H1 (cell line): Measurements from ENCODE around the gene PI4KA. TPM values are rescaled to one million over a fixed set of nuclear protein-coding genes. Genes with fewer than 3 reads are reported as not detected.

Source experiments
- CTCF ChIA-PET: fragments of 300-600 bp; sonication (Branson Sonifier 250); formaldehyde crosslinking; loops from one replicate; lab custom pipeline; 2021; ENCODE audit not compliant: partially characterized antibody; lab: Charles Lee
- POLR2A ChIA-PET: fragments of 300-600 bp; sonication (Branson Sonifier 250); formaldehyde crosslinking; loops from one replicate; lab custom pipeline; 2021; ENCODE audit warnings: inconsistent platforms; ENCODE audit not compliant: partially characterized antibody; lab: Charles Lee
- DNase-seq, 2 experiments: peaks; one replicate each; pipeline versions ENCODE4 v3.0.0 to v3.0.0-alpha.2; 2010 to 2022; ENCODE audit warnings: low spot score in 2 of 2, low read depth in 1 of 2, mixed read lengths in 1 of 2
- FAIRE-seq: peaks from 2 replicates; lab custom pipeline; 2011; peaks lifted over from hg19 to GRCh38; lab: Jason Lieb, UNC
- H2AFZ ChIP-seq: 2 replicates; pipeline ENCODE4 v1.8.1; 2012; ENCODE audit warnings: low read length, inconsistent platforms
- H2AK5ac ChIP-seq: 2 replicates; pipeline ENCODE4 v1.6.1; 2013; ENCODE audit warnings: low read depth, low read length
- H2BK120ac ChIP-seq: replicated peaks from 2 replicates; pipeline ENCODE3; 2013; ENCODE audit warnings: low read depth, low read length, inconsistent platforms
- H2BK12ac ChIP-seq: 2 replicates; pipeline ENCODE4 v1.6.1; 2013; ENCODE audit warnings: low read depth, low read length
- H2BK15ac ChIP-seq: 2 replicates; pipeline ENCODE4 v1.6.1; 2013; ENCODE audit warnings: low read length
- H2BK20ac ChIP-seq: 2 replicates; pipeline ENCODE4 v1.6.1; 2013; ENCODE audit warnings: low read length
- H2BK5ac ChIP-seq: 2 replicates; pipeline ENCODE4 v1.6.1; 2013; ENCODE audit warnings: low read depth, low read length
- H3K14ac ChIP-seq: 2 replicates; pipeline ENCODE4 v1.6.1; 2013; ENCODE audit warnings: inconsistent platforms; ENCODE audit not compliant: insufficient read length
- H3K18ac ChIP-seq: 2 replicates; pipeline ENCODE4 v1.6.1; 2013; ENCODE audit warnings: low read length; ENCODE audit errors: extremely low read depth
- H3K23ac ChIP-seq: 2 replicates; pipeline ENCODE4 v1.6.1; 2013; ENCODE audit warnings: inconsistent platforms; ENCODE audit not compliant: insufficient read length
- H3K23me2 ChIP-seq: 2 replicates; pipeline ENCODE4 v1.6.1; 2013; ENCODE audit warnings: low read depth, low read length
- H3K27ac ChIP-seq: 2 replicates; pipeline ENCODE4 v1.6.1; 2011; ENCODE audit warnings: low read depth, low read length, inconsistent platforms
- H3K27me3 ChIP-seq, 4 experiments: replicated peaks in 1 of 4; 1 replicate in 1 of 4; 2 replicates in 3 of 4; pipeline versions ENCODE4 v1.6.1 to v1.8.1; 2011 to 2013; ENCODE audit warnings: low read length in 3 of 4, mild to moderate bottlenecking in 3 of 4, inconsistent platforms in 2 of 4, mixed read lengths in 2 of 4, moderate library complexity in 1 of 4; ENCODE audit not compliant: control insufficient read depth in 3 of 4, insufficient read depth in 3 of 4; ENCODE audit errors: extremely low read depth in 1 of 4
- H3K36me3 ChIP-seq, 4 experiments: 2 replicates each; pipeline versions ENCODE4 v1.6.1 to v1.8.1; 2011 to 2013; ENCODE audit warnings: mild to moderate bottlenecking in 4 of 4, low read length in 3 of 4, moderate library complexity in 2 of 4, control low read depth in 1 of 4, inconsistent platforms in 1 of 4; ENCODE audit not compliant: insufficient read depth in 4 of 4, control insufficient read depth in 2 of 4
- H3K4ac ChIP-seq: replicated peaks from 2 replicates; pipeline ENCODE3; 2013; ENCODE audit warnings: low read length, low read depth, mixed read lengths, inconsistent platforms; ENCODE audit not compliant: insufficient read length
- H3K4me1 ChIP-seq, 4 experiments: replicated peaks in 1 of 4; 1 replicate in 1 of 4; 2 replicates in 3 of 4; pipeline versions ENCODE4 v1.6.1 to v1.8.1; 2011 to 2013; ENCODE audit warnings: low read length in 3 of 4, inconsistent platforms in 2 of 4, mixed read lengths in 1 of 4; ENCODE audit not compliant: insufficient read depth in 4 of 4, control insufficient read depth in 3 of 4
- H3K4me2 ChIP-seq, 2 experiments: 2 replicates each; pipeline versions ENCODE4 v1.6.1 to v1.8.1; 2011 to 2013; ENCODE audit warnings: low read depth in 2 of 2, low read length in 2 of 2, control low read depth in 1 of 2, inconsistent platforms in 1 of 2, mild to moderate bottlenecking in 1 of 2; ENCODE audit not compliant: insufficient read depth in 1 of 2
- H3K4me3 ChIP-seq, 4 experiments: fragments of 200-600, 300-600 bp in 1 of 4; sonication (generic), shearing (Covaris generic), sonication (Bioruptor Twin) in 1 of 4; 2 replicates each; pipeline versions ENCODE4 v1.5.1 to v1.8.1; 2011 to 2016; ENCODE audit warnings: low read length in 4 of 4, low read depth in 3 of 4, control low read depth in 2 of 4, inconsistent platforms in 2 of 4, mild to moderate bottlenecking in 2 of 4, mixed read lengths in 1 of 4, moderate library complexity in 1 of 4; ENCODE audit not compliant: insufficient read depth in 2 of 4; ENCODE audit errors: extremely low read depth in 1 of 4
- H3K56ac ChIP-seq: replicated peaks from 2 replicates; pipeline ENCODE3; 2013; ENCODE audit warnings: low read depth, mild to moderate bottlenecking, mixed read lengths, low read length, inconsistent platforms; ENCODE audit not compliant: insufficient read length
- H3K79me1 ChIP-seq: 2 replicates; pipeline ENCODE4 v1.6.1; 2013; ENCODE audit warnings: low read depth, low read length, control low read depth
- H3K79me2 ChIP-seq, 2 experiments: 2 replicates each; pipeline versions ENCODE4 v1.6.1 to v1.8.1; 2012 to 2013; ENCODE audit warnings: low read length in 2 of 2, mild to moderate bottlenecking in 2 of 2, inconsistent platforms in 1 of 2; ENCODE audit not compliant: insufficient read depth in 2 of 2, control insufficient read depth in 1 of 2
- H3K9ac ChIP-seq, 4 experiments: replicated peaks in 1 of 4; 1 replicate in 1 of 4; 2 replicates in 3 of 4; pipeline versions ENCODE4 v1.6.1 to v1.8.1; 2011 to 2013; ENCODE audit warnings: low read depth in 3 of 4, low read length in 3 of 4, control low read depth in 2 of 4, mild to moderate bottlenecking in 2 of 4, moderate library complexity in 2 of 4, inconsistent platforms in 1 of 4; ENCODE audit errors: extremely low read depth in 1 of 4
- H3K9me3 ChIP-seq, 2 experiments: 2 replicates each; pipeline versions ENCODE4 v1.6.1 to v1.8.1; 2012 to 2013; ENCODE audit warnings: mild to moderate bottlenecking in 2 of 2, moderate library complexity in 2 of 2, control low read depth in 1 of 2, inconsistent platforms in 1 of 2, low read depth in 1 of 2, low read length in 1 of 2, mixed read lengths in 1 of 2; ENCODE audit not compliant: insufficient read depth in 2 of 2
- H4K20me1 ChIP-seq, 2 experiments: replicated peaks in 1 of 2; 2 replicates each; pipeline versions ENCODE3 to v1.8.1; 2011 to 2013; ENCODE audit warnings: inconsistent platforms in 2 of 2, low read length in 2 of 2, mild to moderate bottlenecking in 1 of 2; ENCODE audit not compliant: insufficient read depth in 2 of 2, control insufficient read depth in 1 of 2
- H4K5ac ChIP-seq: 2 replicates; pipeline ENCODE4 v1.6.1; 2013; ENCODE audit warnings: low read length, low read depth, mixed read lengths, inconsistent platforms; ENCODE audit not compliant: insufficient read length
- H4K8ac ChIP-seq: 2 replicates; pipeline ENCODE4 v1.8.0; 2013; ENCODE audit warnings: mild to moderate bottlenecking, moderate library complexity, low read length, inconsistent platforms; ENCODE audit not compliant: insufficient read depth; ENCODE audit errors: extremely low read depth
- H4K91ac ChIP-seq: replicated peaks from 2 replicates; pipeline ENCODE3; 2013; ENCODE audit warnings: low read length, mixed read lengths, inconsistent platforms; ENCODE audit not compliant: insufficient read length
- CBX5 ChIP-seq: fragments of 300-800, 300-1000 bp; sonication (generic); IDR thresholded peaks from 2 replicates; pipeline ENCODE4 v1.7.1; 2016; ENCODE audit warnings: antibody characterized with exemption, low read length, low read depth
- CEBPB ChIP-seq: IDR thresholded peaks from 2 replicates; pipeline ENCODE4 v1.6.1; 2012; ENCODE audit warnings: low read depth, low read length
- GABPA ChIP-seq: IDR thresholded peaks from 2 replicates; pipeline ENCODE4 v1.6.1; 2011; ENCODE audit warnings: mild to moderate bottlenecking, low read length, moderate library complexity, borderline replicate concordance; ENCODE audit not compliant: insufficient read depth
- HDAC2 ChIP-seq, 2 experiments: fragments of 300-600 bp in 1 of 2; sonication (generic) in 1 of 2; IDR thresholded peaks; 2 replicates each; pipeline ENCODE4 v1.6.1; 2011 to 2012; ENCODE audit warnings: low read depth in 2 of 2, low read length in 2 of 2, mild to moderate bottlenecking in 2 of 2, moderate library complexity in 2 of 2, borderline replicate concordance in 1 of 2, inconsistent platforms in 1 of 2
- JUN ChIP-seq: IDR thresholded peaks from 2 replicates; pipeline ENCODE4 v1.6.1; 2011; ENCODE audit warnings: low read depth, mild to moderate bottlenecking, improper control_type of control experiment, low read length
- PHF8 ChIP-seq: fragments of 200-600 bp; sonication (generic); conservative IDR thresholded peaks from 2 replicates; pipeline ENCODE4 v1.7.1; 2012; ENCODE audit warnings: low read depth, mild to moderate bottlenecking, inconsistent platforms, low read length, moderate library complexity
- RNF2 ChIP-seq: fragments of 200-900, 300-1000 bp; sonication (generic); IDR thresholded peaks from 2 replicates; pipeline ENCODE4 v1.7.1; 2016; ENCODE audit warnings: borderline replicate concordance, low read depth, mild to moderate bottlenecking, antibody characterized with exemption, low read length; ENCODE audit not compliant: poor library complexity, severe bottlenecking; ENCODE audit errors: missing control alignments
- SP2 ChIP-seq: IDR thresholded peaks from 2 replicates; pipeline ENCODE4 v1.6.1; 2012; ENCODE audit warnings: mild to moderate bottlenecking, low read length, inconsistent platforms
- TAF1 ChIP-seq: IDR thresholded peaks from 2 replicates; pipeline ENCODE4 v1.6.1; 2011; ENCODE audit warnings: mild to moderate bottlenecking, low read depth, low read length
- whole genome bisulfite sequencing, 2 experiments: shearing (Covaris generic) in 1 of 2; methylation state at CpG; one replicate each; pipeline versions ENCODE4 v1.1.6 to v1.1.7; 2013 to 2015; ENCODE audit warnings: low lambda C conversion rate in 2 of 2, mixed read lengths in 2 of 2, inconsistent platforms in 1 of 2, low coverage in 1 of 2, missing lambda C conversion rate in 1 of 2; ENCODE audit not compliant: insufficient replicate concordance in 2 of 2, insufficient coverage in 1 of 2, insufficient read length in 1 of 2; ENCODE audit errors: extremely low coverage in 1 of 2, missing lambda C conversion rate in 1 of 2; 5-methylcytosine and 5-hydroxymethylcytosine counted together
- polyA plus RNA-seq, 7 experiments: library from polyadenylated mRNA; depleted of rRNA in 3 of 7; stranded (reverse) in 5 of 7; unstranded in 2 of 7; fragments of >200 nt in 5 of 7; fragments of 200-250 nt in 2 of 7; gene quantifications; 1 replicate in 5 of 7; 2 replicates in 1 of 7; 4 replicates in 1 of 7; pipeline versions ENCODE4 v1.2.1 to v1.2.3, GENCODE V29; 2011 to 2013; ENCODE audit warnings: missing spikeins in 2 of 7, mixed read lengths in 2 of 7
- total RNA-seq: library from RNA; stranded (reverse); fragmentation: NEBNext Ultra II Directional; extraction: Animal tissue kit (Norgen Biotek cat#: 25700); gene quantifications from 2 replicates; pipeline ENCODE4 v1.2.1, GENCODE V29; 2021
- TF ChIP-seq, protein P1 (sequence below): IDR thresholded peaks from 2 replicates; pipeline ENCODE4 v1.6.1; 2011; ENCODE audit warnings: low read depth, mild to moderate bottlenecking, low read length; ENCODE audit not compliant: insufficient read depth

Gene PI4KA
- total and polyA plus RNA-seq, 2 of the 8 experiments (the other 6 are each of a cell fraction or from before 2014, with no cell fraction given) = 22.5 to 37.7 TPM

- H3K18ac ChIP-seq = no peak overlapping the region
- H2AK5ac ChIP-seq = no peak overlapping the region
- H3K9ac ChIP-seq = no peak overlapping the region
- TF ChIP-seq, protein P1, sequence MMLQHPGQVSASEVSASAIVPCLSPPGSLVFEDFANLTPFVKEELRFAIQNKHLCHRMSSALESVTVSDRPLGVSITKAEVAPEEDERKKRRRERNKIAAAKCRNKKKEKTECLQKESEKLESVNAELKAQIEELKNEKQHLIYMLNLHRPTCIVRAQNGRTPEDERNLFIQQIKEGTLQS = no peak
- no peak for TF ChIP-seq CBX5
- TF ChIP-seq TAF1 = no peak
- no peak for TF ChIP-seq CEBPB
- no peak for TF ChIP-seq JUN
- no peak for TF ChIP-seq PHF8
- TF ChIP-seq GABPA = no peak
- no peak for TF ChIP-seq HDAC2 (IDR thresholded peaks at IDR 0.05; ENCODE audit: borderline replicate concordance in 1 of 2, low read depth in 2 of 2, low read length in 2 of 2)
- TF ChIP-seq RNF2 = no peak
- TF ChIP-seq SP2 = no peak
- no peak overlapping the region for H3K14ac ChIP-seq
- H2BK12ac ChIP-seq = no peak overlapping the region
- H3K4me2 ChIP-seq = no peak overlapping the region
- WGBS, 2 experiments = 91% methylated on average over 4 of the region's 4 CpGs; no CpG with 5 or more reads in 1 of the 2 experiments
- no peak overlapping the region for H2AFZ ChIP-seq
- POLR2A ChIA-PET = interaction anchor here (1.0 kb wide), 1 partner anchor 32 kb away, joined by 3 read pairs; no protein-coding TSS in a partner anchor
- FAIRE-seq (no peak), DNase-seq (no peak)
- no peak overlapping the region for H3K23ac ChIP-seq
- no peak overlapping the region for H3K27ac ChIP-seq
- H4K8ac ChIP-seq = no peak overlapping the region
- no peak overlapping the region for H2BK20ac ChIP-seq
- no peak overlapping the region for H2BK120ac ChIP-seq
- no peaks in the 10 kb centered on the region for H3K23me2 ChIP-seq
- no peaks in the 10 kb centered on the region for H3K9me3 ChIP-seq
- no peak overlapping the region for H3K56ac ChIP-seq
- H3K4me1 ChIP-seq = no peaks in the 10 kb centered on the region
- no peak overlapping the region for H2BK15ac ChIP-seq
- H3K4ac ChIP-seq = no peak overlapping the region
- no peaks in the 10 kb centered on the region for H3K79me1 ChIP-seq
- H2BK5ac ChIP-seq = no peak overlapping the region
- no peaks in the 10 kb centered on the region for H4K20me1 ChIP-seq
- no peak overlapping the region for H4K5ac ChIP-seq
- H3K36me3 ChIP-seq = peaks cover 0 to 5% (median 1%) of the 10 kb centered on the region in 4 experiments; a peak in 2 of 8 replicates
- no peaks in the 10 kb centered on the region for H3K27me3 ChIP-seq
- H3K4me3 ChIP-seq = no peak overlapping the region
- no peaks in the 10 kb centered on the region for H3K79me2 ChIP-seq
- H4K91ac ChIP-seq = no peak overlapping the region
- CTCF ChIA-PET = interaction anchor here (0.9 to 1.3 kb wide), 3 partner anchors 29 to 73 kb away, joined by 3 read pairs; no protein-coding TSS in a partner anchor
Measured at GRCh38 chr22:20813056-20813455, 45.6 kb downstream of the PI4KA start.
